Measurements from ENCODE around the gene GPR26.

The GPR26 gene

GRCh38 chr10:123741146-123741545 lies 75.0 kb downstream of the GPR26 start:
- no peaks in the 10 kb centered on the region for H3K27me3 ChIP-seq (replicated peaks)
- no peak for DNase-seq
- H3K4me3 ChIP-seq (ENCODE audit: low read depth, low read length): no peak overlapping the region
- no peaks in the 10 kb centered on the region for H3K36me3 ChIP-seq (replicated peaks)
- in situ Hi-C loops (cut with HindIII; ENCODE audit: low pct_ligation_motif_present, low sequenced_read_pairs): no loop called here
- H3K27ac ChIP-seq: no peak overlapping the region
- TF ChIP-seq CTCF (IDR thresholded peaks at IDR 0.05; ENCODE audit: low read depth, low read length, missing control alignments): no peak

- no peaks in the 10 kb centered on the region for H3K36me3 ChIP-seq (replicated peaks)
- H3K27me3 ChIP-seq (replicated peaks): no peaks in the 10 kb centered on the region
- DNase-seq: no peak
- in situ Hi-C loops (cut with HindIII; ENCODE audit: low pct_ligation_motif_present, low sequenced_read_pairs): no loop called here
- no peak for TF ChIP-seq CTCF (IDR thresholded peaks at IDR 0.05; ENCODE audit: low read depth, low read length, missing control alignments)
- no peak overlapping the region for H3K4me3 ChIP-seq (ENCODE audit: low read depth, low read length)
- no peak overlapping the region for H3K27ac ChIP-seq
Measured at GRCh38 chr10:123741711-123742110, 75.6 kb downstream of the GPR26 start.

- in situ Hi-C loops (cut with HindIII; ENCODE audit: low pct_ligation_motif_present, low sequenced_read_pairs): no loop called here
- no peak for TF ChIP-seq CTCF (IDR thresholded peaks at IDR 0.05; ENCODE audit: low read depth, low read length, missing control alignments)
- DNase-seq: no peak
Measured at GRCh38 chr10:123742751-123743440, 76.7 kb downstream of the GPR26 start.

GRCh38 chr10:123743441-123744223 lies 77.5 kb downstream of the GPR26 start:
- no peak overlapping the region for H3K27ac ChIP-seq
- no peaks in the 10 kb centered on the region for H3K27me3 ChIP-seq (replicated peaks)
- TF ChIP-seq CTCF (IDR thresholded peaks at IDR 0.05; ENCODE audit: low read depth, low read length, missing control alignments): no peak
- in situ Hi-C loops (cut with HindIII; ENCODE audit: low pct_ligation_motif_present, low sequenced_read_pairs): no loop called here
- no peak overlapping the region for H3K4me3 ChIP-seq (ENCODE audit: low read depth, low read length)
- H3K36me3 ChIP-seq (replicated peaks): no peaks in the 10 kb centered on the region
- no peak for DNase-seq

More at GRCh38 chr10:123742751-123743440, 76.7 kb downstream of the GPR26 start:
- Histone ChIP-seq H3K27ac (no peak overlapping the region), H3K27me3 (replicated peaks) (no peaks in the 10 kb centered on the region), H3K36me3 (replicated peaks) (no peaks in the 10 kb centered on the region), H3K4me3 (ENCODE audit: low read depth, low read length) (no peak overlapping the region)

- Histone ChIP-seq H3K27ac (no peak overlapping the region), H3K36me3 (replicated peaks) (no peaks in the 10 kb centered on the region), H3K4me3 (ENCODE audit: low read depth, low read length) (no peak overlapping the region), H3K27me3 (replicated peaks) (no peaks in the 10 kb centered on the region)
- in situ Hi-C loops (cut with HindIII; ENCODE audit: low pct_ligation_motif_present, low sequenced_read_pairs): no loop called here
- DNase-seq: no peak
- no peak for TF ChIP-seq CTCF (IDR thresholded peaks at IDR 0.05; ENCODE audit: low read depth, low read length, missing control alignments)
Measured at GRCh38 chr10:123744224-123744536, 78.0 kb downstream of the GPR26 start.

All from brain microvascular endothelial cell (primary cell).